OCI-LY3 (cell line): ENCODE data around the gene PCDHGB6.

Experiments used
- EZH2phosphoT487 ChIP-seq: fragments of 200-600 bp; shearing (Covaris generic); IDR thresholded peaks from 2 replicates; pipeline ENCODE4 v1.6.1; 2018; ENCODE audit warnings: antibody characterized with exemption, mixed run types, low read depth
- TF ChIP-seq, protein P1 (sequence below): fragments of 200-600, 300-600 bp; sonication (generic); IDR thresholded peaks from 2 replicates; pipeline ENCODE4 v1.5.1; 2014; ENCODE audit warnings: antibody characterized with exemption, low read length, low read depth

DNA sequence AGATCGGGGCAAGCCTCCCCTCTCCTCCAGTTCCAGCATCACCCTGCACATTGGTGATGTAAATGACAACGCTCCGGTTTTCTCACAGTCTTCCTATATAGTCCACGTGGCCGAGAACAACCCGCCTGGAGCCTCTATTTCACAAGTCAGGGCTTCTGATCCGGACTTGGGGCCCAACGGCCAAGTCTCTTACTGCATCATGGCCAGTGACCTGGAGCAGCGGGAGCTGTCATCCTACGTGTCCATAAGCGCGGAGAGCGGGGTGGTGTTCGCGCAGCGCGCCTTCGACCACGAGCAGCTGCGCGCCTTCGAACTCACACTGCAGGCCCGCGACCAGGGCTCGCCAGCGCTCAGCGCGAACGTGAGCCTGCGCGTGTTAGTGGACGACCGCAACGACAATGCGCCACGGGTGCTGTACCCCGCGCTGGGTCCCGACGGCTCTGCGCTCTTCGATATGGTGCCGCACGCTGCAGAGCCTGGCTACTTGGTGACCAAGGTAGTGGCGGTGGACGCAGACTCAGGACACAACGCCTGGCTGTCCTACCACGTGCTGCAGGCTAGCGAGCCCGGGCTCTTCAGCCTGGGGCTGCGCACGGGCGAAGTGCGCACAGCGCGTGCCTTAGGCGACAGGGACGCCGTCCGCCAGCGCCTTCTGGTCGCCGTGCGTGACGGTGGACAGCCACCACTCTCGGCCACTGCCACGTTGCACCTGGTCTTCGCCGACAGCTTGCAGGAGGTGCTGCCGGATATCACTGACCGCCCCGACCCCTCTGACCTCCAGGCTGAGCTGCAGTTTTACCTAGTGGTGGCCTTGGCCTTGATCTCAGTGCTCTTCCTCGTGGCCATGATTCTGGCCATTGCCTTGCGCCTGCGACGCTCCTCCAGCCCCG lies 18.4 kb upstream of the PCDHGB6 start:
- TF ChIP-seq, protein P1, sequence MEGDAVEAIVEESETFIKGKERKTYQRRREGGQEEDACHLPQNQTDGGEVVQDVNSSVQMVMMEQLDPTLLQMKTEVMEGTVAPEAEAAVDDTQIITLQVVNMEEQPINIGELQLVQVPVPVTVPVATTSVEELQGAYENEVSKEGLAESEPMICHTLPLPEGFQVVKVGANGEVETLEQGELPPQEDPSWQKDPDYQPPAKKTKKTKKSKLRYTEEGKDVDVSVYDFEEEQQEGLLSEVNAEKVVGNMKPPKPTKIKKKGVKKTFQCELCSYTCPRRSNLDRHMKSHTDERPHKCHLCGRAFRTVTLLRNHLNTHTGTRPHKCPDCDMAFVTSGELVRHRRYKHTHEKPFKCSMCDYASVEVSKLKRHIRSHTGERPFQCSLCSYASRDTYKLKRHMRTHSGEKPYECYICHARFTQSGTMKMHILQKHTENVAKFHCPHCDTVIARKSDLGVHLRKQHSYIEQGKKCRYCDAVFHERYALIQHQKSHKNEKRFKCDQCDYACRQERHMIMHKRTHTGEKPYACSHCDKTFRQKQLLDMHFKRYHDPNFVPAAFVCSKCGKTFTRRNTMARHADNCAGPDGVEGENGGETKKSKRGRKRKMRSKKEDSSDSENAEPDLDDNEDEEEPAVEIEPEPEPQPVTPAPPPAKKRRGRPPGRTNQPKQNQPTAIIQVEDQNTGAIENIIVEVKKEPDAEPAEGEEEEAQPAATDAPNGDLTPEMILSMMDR: no peak
- TF ChIP-seq EZH2phosphoT487: no peak
